Neural crest cell (in vitro differentiated cells): Measurements from ENCODE around the gene SLC22A4. TPM values are rescaled to one million over a fixed set of nuclear protein-coding genes. Genes with fewer than 3 reads are reported as not detected.

Source experiments
- DNase-seq: peaks from one replicate; pipeline ENCODE4 v3.0.0; 2021; ENCODE audit warnings: low read depth, mixed read lengths, low spot score
- H3K27ac Mint-ChIP-seq: one replicate; pipeline ENCODE4 v1.8.0; 2021; ENCODE audit warnings: mild to moderate bottlenecking, mixed read lengths; ENCODE audit not compliant: unreplicated experiment
- H3K27me3 Mint-ChIP-seq: 2 replicates; pipeline ENCODE4 v1.8.0; 2021; ENCODE audit warnings: low read depth, mild to moderate bottlenecking, mixed read lengths
- H3K36me3 Mint-ChIP-seq: 2 replicates; pipeline ENCODE4 v1.8.0; 2021; ENCODE audit warnings: low read depth, mild to moderate bottlenecking, mixed read lengths
- H3K4me1 Mint-ChIP-seq: 2 replicates; pipeline ENCODE4 v1.8.0; 2021; ENCODE audit warnings: mixed read lengths
- H3K4me3 Mint-ChIP-seq: one replicate; pipeline ENCODE4 v1.8.0; 2021; ENCODE audit warnings: mild to moderate bottlenecking, mixed read lengths
- H3K9me3 Mint-ChIP-seq: 2 replicates; pipeline ENCODE4 v1.8.0; 2021; ENCODE audit warnings: mixed read lengths
- total RNA-seq: library from RNA; stranded (reverse); gene quantifications from 2 replicates; pipeline ENCODE4 v1.2.1, GENCODE V29; 2021
- TF ChIP-seq, protein P1 (sequence below): fragments of 200-600 bp; sonication (generic); conservative IDR thresholded peaks from 2 replicates; pipeline ENCODE4 v1.5.0; 2021; ENCODE audit warnings: antibody characterized with exemption, mild to moderate bottlenecking

The SLC22A4 gene
- total RNA-seq, 1 donor from 2014 or later, result 0.47 TPM

- Mint-ChIP-seq H3K27me3 (no peaks in the 10 kb centered on the region), H3K36me3 (peaks cover 12% of the 10 kb centered on the region), H3K4me1 (peaks cover 62% of the 10 kb centered on the region), H3K4me3 (peak overlapping the region; percentile 34), H3K27ac (peak overlapping the region; percentile 91), H3K9me3 (no peaks in the 10 kb centered on the region)
- DNase-seq, result peak; percentile 50
- TF ChIP-seq, protein P1, sequence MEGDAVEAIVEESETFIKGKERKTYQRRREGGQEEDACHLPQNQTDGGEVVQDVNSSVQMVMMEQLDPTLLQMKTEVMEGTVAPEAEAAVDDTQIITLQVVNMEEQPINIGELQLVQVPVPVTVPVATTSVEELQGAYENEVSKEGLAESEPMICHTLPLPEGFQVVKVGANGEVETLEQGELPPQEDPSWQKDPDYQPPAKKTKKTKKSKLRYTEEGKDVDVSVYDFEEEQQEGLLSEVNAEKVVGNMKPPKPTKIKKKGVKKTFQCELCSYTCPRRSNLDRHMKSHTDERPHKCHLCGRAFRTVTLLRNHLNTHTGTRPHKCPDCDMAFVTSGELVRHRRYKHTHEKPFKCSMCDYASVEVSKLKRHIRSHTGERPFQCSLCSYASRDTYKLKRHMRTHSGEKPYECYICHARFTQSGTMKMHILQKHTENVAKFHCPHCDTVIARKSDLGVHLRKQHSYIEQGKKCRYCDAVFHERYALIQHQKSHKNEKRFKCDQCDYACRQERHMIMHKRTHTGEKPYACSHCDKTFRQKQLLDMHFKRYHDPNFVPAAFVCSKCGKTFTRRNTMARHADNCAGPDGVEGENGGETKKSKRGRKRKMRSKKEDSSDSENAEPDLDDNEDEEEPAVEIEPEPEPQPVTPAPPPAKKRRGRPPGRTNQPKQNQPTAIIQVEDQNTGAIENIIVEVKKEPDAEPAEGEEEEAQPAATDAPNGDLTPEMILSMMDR, result no peak
These were observed 26.0 kb upstream of the SLC22A4 start for GRCh38 chr5:132267931-132268768.

GRCh38 chr5:132268769-132269551 lies 25.2 kb upstream of the SLC22A4 start:
- H3K36me3 Mint-ChIP-seq, result peaks cover 12% of the 10 kb centered on the region
- TF ChIP-seq, protein P1, result no peak

DNA sequence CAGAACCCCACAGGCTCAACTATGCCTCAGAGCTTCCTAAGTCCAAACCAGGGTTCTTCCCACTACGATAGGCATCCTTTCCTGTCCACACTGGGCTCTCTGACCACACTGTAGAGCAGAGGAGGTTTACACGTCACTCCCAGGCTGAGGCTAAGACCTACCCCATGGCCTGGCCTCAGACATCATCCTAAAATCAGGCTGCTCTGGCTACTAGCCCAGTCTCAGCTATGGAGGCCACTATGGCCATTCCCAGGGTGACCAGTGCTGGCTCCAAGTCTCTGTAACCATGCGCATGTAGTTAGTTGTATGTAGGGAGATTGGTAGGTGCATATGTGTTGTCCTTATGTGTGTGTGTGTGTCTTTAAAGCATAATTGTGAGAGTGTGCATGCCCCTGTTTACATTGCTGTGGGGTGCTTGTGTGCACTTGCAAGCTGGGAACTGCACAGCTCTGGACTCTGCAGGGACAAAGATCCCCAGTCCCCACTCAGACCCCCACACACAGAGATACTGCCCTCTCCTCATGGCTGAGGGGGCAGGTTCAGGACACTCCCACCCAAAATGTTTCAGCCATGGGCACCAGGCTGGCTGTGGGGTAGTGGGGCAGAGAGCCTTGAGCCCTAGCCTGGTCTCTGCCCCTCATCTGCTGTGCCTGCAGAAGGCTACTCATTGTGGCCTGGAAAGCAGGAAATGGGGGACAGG lies 24.4 kb upstream of the SLC22A4 start:
- Mint-ChIP-seq H3K4me3 (no peak overlapping the region), H3K27me3 (no peaks in the 10 kb centered on the region), H3K36me3 (peaks cover 12% of the 10 kb centered on the region), H3K27ac (no peak overlapping the region), H3K9me3 (no peaks in the 10 kb centered on the region), H3K4me1 (peaks cover 59% of the 10 kb centered on the region)
- no peak for DNase-seq
- TF ChIP-seq, protein P1, result no peak

More at GRCh38 chr5:132268769-132269551, 25.2 kb upstream of the SLC22A4 start:
- H3K4me1 Mint-ChIP-seq, result peaks cover 67% of the 10 kb centered on the region
- H3K9me3 Mint-ChIP-seq, result no peaks in the 10 kb centered on the region
- no peak overlapping the region for H3K4me3 Mint-ChIP-seq
- peak overlapping the region; percentile 71 for H3K27ac Mint-ChIP-seq
- no peaks in the 10 kb centered on the region for H3K27me3 Mint-ChIP-seq
- DNase-seq, result no peak

GRCh38 chr5:132270335-132270665 lies 23.9 kb upstream of the SLC22A4 start:
- DNase-seq, result no peak
- peaks cover 55% of the 10 kb centered on the region for H3K4me1 Mint-ChIP-seq
- TF ChIP-seq, protein P1, result no peak
- no peak overlapping the region for H3K4me3 Mint-ChIP-seq
- no peak overlapping the region for H3K27ac Mint-ChIP-seq
- H3K36me3 Mint-ChIP-seq, result peaks cover 12% of the 10 kb centered on the region
- no peaks in the 10 kb centered on the region for H3K27me3 Mint-ChIP-seq
- H3K9me3 Mint-ChIP-seq, result no peaks in the 10 kb centered on the region

- TF ChIP-seq, protein P1, result no peak
- peaks cover 12% of the 10 kb centered on the region for H3K36me3 Mint-ChIP-seq
- peak overlapping the region; percentile 57 for H3K27ac Mint-ChIP-seq
- DNase-seq, result no peak
- H3K4me1 Mint-ChIP-seq, result peaks cover 53% of the 10 kb centered on the region
- no peaks in the 10 kb centered on the region for H3K9me3 Mint-ChIP-seq
- no peak overlapping the region for H3K4me3 Mint-ChIP-seq
- H3K27me3 Mint-ChIP-seq, result no peaks in the 10 kb centered on the region
These were observed 23.5 kb upstream of the SLC22A4 start for GRCh38 chr5:132270706-132271105.
